ENCODE data around the gene TSPAN8. TPM values are rescaled to one million over a fixed set of nuclear protein-coding genes. Genes with fewer than 3 reads are reported as not detected.
"Not testable (repeated sequence)": the region's sequence is repeated elsewhere in the genome, so short reads cannot be mapped to it uniquely, and the experiment has no call there.

TSPAN8 gene
- polyA plus RNA-seq, 4 donors = 798 to 2,154 (median 1,071) TPM

DNA sequence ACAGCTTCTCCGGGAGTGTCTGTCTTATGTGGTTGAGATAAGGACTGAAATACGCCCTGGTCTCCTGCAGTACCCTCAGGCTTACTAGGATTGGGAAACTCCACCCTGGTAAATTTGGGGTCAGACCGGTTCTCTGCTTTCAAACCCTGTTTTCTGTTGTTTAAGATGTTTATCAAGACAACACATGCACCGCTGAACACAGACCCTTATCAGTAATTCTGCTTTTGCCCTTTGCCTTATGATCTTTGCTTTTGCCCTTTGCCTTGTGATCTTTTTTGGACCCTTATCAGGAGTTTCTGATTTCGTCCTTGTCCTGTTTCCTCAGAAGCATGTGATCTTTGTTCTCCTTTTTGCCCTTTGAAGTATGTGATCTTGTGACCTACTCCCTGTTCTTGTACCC lies 7.8 kb downstream of the TSPAN8 start:
- not testable (repeated sequence) for H3K4me3 ChIP-seq (ENCODE audit: low read depth in 1 of 3, low read length in 3 of 3); H3K4me1 ChIP-seq (ENCODE audit: control insufficient read depth in 3 of 3, insufficient read depth in 2 of 3, low read depth in 1 of 3, low read length in 2 of 3); H3K27me3 ChIP-seq (ENCODE audit: control insufficient read depth in 3 of 3, insufficient read depth in 3 of 3, low read length in 3 of 3); H3K36me3 ChIP-seq (ENCODE audit: control insufficient read depth in 3 of 3, insufficient read depth in 2 of 3, low read depth in 1 of 3, low read length in 3 of 3); FAIRE-seq
- peaks cover 0 to 15% of the 10 kb centered on the region in 2 donors for H3K9me3 ChIP-seq (ENCODE audit: control insufficient read depth in 2 of 2, insufficient read depth in 1 of 2, low read depth in 1 of 2, low read length in 1 of 2)
- 39 to 53% (median 48%) methylated on average over 5 of the region's 5 CpGs for WGBS, 3 donors
- H3K27ac ChIP-seq (ENCODE audit: low read depth in 1 of 3, low read length in 2 of 3) = peak overlapping the region in 1 of 3 donors; percentile 8
- DNase-seq = peak in 1 of 2 donors; percentile 74

DNA sequence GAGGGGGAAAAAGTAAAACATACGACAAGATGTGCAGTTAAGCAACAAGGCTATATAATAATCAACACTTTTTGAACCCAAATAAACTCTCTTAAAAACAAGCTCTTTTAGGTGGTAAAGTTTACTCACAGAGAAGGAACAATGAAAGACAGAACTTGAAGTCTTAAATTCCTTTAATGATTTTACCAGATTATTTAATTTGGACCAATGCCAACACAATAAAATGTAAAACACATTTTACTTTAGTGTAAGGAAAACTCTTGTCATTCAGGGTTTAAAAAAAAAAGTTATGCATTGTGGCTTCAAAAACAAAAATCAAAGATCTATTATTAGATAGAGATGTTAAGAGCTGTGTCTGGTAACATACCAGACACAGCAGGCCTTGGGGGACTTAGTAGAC lies 13.1 kb downstream of the TSPAN8 start:
- peaks cover 0 to 1% of the 10 kb centered on the region in 2 donors for H3K9me3 ChIP-seq (ENCODE audit: control insufficient read depth in 2 of 2, insufficient read depth in 1 of 2, low read depth in 1 of 2, low read length in 1 of 2)
- peaks cover 0 to 8% (median 6%) of the 10 kb centered on the region in 3 donors for H3K36me3 ChIP-seq (ENCODE audit: control insufficient read depth in 3 of 3, insufficient read depth in 2 of 3, low read depth in 1 of 3, low read length in 3 of 3)
- no peaks in the 10 kb centered on the region for H3K27me3 ChIP-seq (ENCODE audit: control insufficient read depth in 3 of 3, insufficient read depth in 3 of 3, low read length in 3 of 3)
- DNase-seq (no peak), FAIRE-seq (no peak)
- peaks cover 3 to 25% (median 4%) of the 10 kb centered on the region in 3 donors for H3K4me1 ChIP-seq (ENCODE audit: control insufficient read depth in 3 of 3, insufficient read depth in 2 of 3, low read depth in 1 of 3, low read length in 2 of 3)
- 24 to 42% (median 35%) methylated on average over 1 of the region's 1 CpG for WGBS, 3 donors
- no peak overlapping the region for H3K27ac ChIP-seq (ENCODE audit: low read depth in 1 of 3, low read length in 2 of 3)
- H3K4me3 ChIP-seq (ENCODE audit: low read depth in 1 of 3, low read length in 3 of 3) = no peak overlapping the region

DNA sequence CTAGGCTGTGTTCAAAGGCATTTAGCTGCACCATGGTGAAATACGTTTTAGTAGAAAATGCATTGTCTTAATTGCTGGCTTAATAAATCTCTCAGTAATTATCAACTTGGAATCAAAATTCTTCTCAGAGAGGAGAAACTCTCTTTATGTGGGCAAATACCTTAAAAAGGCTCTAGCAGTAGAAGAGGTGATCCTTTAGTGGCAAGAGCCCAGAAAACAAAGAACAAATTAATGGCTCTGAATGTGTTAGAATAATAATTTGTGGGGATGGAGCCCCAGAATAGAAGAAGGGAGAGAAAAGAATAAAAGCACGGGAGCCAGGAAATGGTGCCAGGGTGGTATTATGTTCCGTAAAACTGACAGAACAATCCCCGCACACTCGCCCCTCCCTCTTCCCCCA lies 14.8 kb downstream of the TSPAN8 start:
- no peak for DNase-seq
- Histone ChIP-seq H3K27ac (ENCODE audit: low read depth in 1 of 3, low read length in 2 of 3) (no peak overlapping the region), H3K36me3 (ENCODE audit: control insufficient read depth in 3 of 3, insufficient read depth in 2 of 3, low read depth in 1 of 3, low read length in 3 of 3) (peaks cover 0 to 8% (median 3%) of the 10 kb centered on the region in 3 donors), H3K9me3 (ENCODE audit: control insufficient read depth in 2 of 2, insufficient read depth in 1 of 2, low read depth in 1 of 2, low read length in 1 of 2) (no peaks in the 10 kb centered on the region), H3K27me3 (ENCODE audit: control insufficient read depth in 3 of 3, insufficient read depth in 3 of 3, low read length in 3 of 3) (no peaks in the 10 kb centered on the region), H3K4me3 (ENCODE audit: low read depth in 1 of 3, low read length in 3 of 3) (no peak overlapping the region), H3K4me1 (ENCODE audit: control insufficient read depth in 3 of 3, insufficient read depth in 2 of 3, low read depth in 1 of 3, low read length in 2 of 3) (peaks cover 3 to 34% (median 4%) of the 10 kb centered on the region in 3 donors)
- 66 to 75% (median 74%) methylated on average over 5 of the region's 5 CpGs for WGBS, 3 donors
- no peak for FAIRE-seq

DNA sequence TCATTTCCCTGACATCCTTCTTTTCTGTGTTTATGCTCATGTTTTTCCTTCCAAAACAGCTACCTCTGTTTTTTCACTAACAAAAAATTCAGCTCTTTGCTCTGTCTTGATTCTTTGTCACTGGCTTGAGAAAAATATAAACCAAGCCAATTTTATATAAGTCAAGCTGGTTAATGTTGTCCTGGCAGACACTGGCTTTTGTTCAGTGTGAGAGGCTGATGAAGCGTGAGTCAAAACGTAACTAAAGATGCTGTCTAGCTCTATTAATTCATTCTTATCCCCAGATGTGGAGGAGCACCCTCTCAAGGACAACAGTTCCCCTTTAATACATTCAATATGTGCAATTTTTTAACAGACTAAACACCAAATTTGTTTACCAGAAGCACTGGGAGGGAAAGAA lies 15.8 kb downstream of the TSPAN8 start:
- Histone ChIP-seq H3K4me1 (ENCODE audit: control insufficient read depth in 3 of 3, insufficient read depth in 2 of 3, low read depth in 1 of 3, low read length in 2 of 3) (peaks cover 3 to 35% (median 4%) of the 10 kb centered on the region in 3 donors), H3K4me3 (ENCODE audit: low read depth in 1 of 3, low read length in 3 of 3) (no peak overlapping the region), H3K27me3 (ENCODE audit: control insufficient read depth in 3 of 3, insufficient read depth in 3 of 3, low read length in 3 of 3) (no peaks in the 10 kb centered on the region), H3K27ac (ENCODE audit: low read depth in 1 of 3, low read length in 2 of 3) (peak overlapping the region in 2 of 3 donors; percentile 29 to 90), H3K9me3 (ENCODE audit: control insufficient read depth in 2 of 2, insufficient read depth in 1 of 2, low read depth in 1 of 2, low read length in 1 of 2) (no peaks in the 10 kb centered on the region), H3K36me3 (ENCODE audit: control insufficient read depth in 3 of 3, insufficient read depth in 2 of 3, low read depth in 1 of 3, low read length in 3 of 3) (peaks cover 2 to 12% (median 8%) of the 10 kb centered on the region in 3 donors)
- FAIRE-seq (no peak), DNase-seq (no peak)
- 64 to 76% (median 73%) methylated on average over 2 of the region's 2 CpGs for WGBS, 3 donors

DNA sequence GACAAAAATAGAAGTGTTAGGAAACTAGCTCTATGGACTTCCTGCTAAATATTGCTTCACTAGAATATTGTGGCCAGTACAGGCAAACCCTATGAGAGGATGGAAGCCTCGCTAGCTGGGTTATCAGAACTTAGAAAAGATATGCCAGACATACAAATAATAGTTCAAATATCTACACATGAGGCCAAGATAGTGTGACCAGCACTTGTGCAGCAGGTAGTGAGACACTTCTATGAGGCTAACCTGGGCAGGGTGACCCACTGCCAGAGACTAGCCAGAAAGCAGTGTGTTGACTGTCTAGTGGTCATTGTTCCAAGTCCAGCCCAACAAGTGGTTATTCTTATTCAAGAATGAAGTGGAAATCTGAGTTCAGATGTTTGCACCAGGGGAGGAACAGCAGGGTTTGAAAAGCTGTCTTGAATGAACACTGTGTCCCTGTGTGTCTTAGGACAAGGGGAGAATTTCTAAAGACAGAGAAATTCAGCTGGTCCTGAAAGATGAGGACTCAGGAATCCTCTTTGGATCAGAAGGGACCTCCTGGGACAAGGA lies 16.3 kb downstream of the TSPAN8 start:
- peak overlapping the region; percentile 29 to 90 (median 29) for H3K27ac ChIP-seq (ENCODE audit: low read depth in 1 of 3, low read length in 2 of 3)
- peaks cover 3 to 35% (median 4%) of the 10 kb centered on the region in 3 donors for H3K4me1 ChIP-seq (ENCODE audit: control insufficient read depth in 3 of 3, insufficient read depth in 2 of 3, low read depth in 1 of 3, low read length in 2 of 3)
- DNase-seq = peak in 1 of 2 donors; percentile 57
- no peaks in the 10 kb centered on the region for H3K27me3 ChIP-seq (ENCODE audit: control insufficient read depth in 3 of 3, insufficient read depth in 3 of 3, low read length in 3 of 3)
- WGBS, 3 donors = 29 to 59% (median 56%) methylated on average over 1 of the region's 1 CpG
- H3K36me3 ChIP-seq (ENCODE audit: control insufficient read depth in 3 of 3, insufficient read depth in 2 of 3, low read depth in 1 of 3, low read length in 3 of 3) = peaks cover 2 to 16% (median 11%) of the 10 kb centered on the region in 3 donors
- H3K4me3 ChIP-seq (ENCODE audit: low read depth in 1 of 3, low read length in 3 of 3) = no peak overlapping the region
- no peak for FAIRE-seq
- H3K9me3 ChIP-seq (ENCODE audit: control insufficient read depth in 2 of 2, insufficient read depth in 1 of 2, low read depth in 1 of 2, low read length in 1 of 2) = no peaks in the 10 kb centered on the region

DNA sequence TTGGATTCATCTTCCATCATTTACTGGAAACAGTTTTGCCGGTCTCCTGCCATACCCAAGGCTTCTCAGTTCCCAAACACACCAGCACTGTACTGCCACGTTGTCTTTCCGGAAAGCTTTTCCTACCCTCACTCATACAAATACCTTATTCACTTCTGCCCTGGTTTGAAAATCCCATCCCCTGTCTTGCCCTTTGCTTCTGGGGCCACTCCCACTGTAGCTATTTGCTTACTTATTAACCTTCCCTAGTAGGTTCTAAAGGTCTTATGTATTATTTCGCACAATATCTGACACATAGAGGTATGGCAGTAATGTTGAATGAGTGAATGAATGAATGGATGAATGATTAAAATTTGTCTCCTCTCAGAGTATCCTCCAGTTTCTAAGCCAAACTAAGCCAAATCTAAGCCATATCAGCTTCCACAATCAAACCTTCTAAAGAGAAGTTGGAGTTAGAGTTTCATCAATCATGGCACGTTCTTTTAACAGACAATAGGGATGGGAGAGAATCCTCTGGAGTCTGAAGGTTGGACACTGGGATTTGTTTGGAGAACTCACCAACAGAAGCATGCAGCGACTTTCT lies 18.6 kb downstream of the TSPAN8 start:
- DNase-seq = peak; percentile 90 to 97
- FAIRE-seq = peak; percentile 47
- H3K27ac ChIP-seq (ENCODE audit: low read depth in 1 of 3, low read length in 2 of 3) = peak overlapping the region; percentile 58 to 90 (median 84)

DNA sequence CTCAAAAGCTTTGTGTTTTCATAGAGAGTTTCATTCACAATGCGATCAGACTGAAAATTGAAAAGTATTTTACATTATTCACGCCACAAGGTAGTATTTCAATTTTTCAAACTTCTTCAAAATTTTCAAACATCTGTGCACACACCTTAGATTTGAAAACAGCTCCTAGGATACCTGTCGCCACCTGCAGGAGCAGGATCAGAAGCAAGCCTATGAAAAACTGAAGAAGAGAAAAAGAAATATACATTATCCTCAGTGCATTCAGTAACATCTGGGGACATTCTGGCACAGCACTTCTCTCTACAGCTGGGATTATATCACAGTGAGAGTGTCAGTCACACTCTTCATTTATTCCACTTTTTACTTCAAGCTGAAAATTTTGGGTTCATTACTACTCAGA lies 19.8 kb downstream of the TSPAN8 start:
- 81 to 92% (median 88%) methylated on average over 3 of the region's 3 CpGs for WGBS, 3 donors
- peaks cover 2 to 22% (median 13%) of the 10 kb centered on the region in 3 donors for H3K36me3 ChIP-seq (ENCODE audit: control insufficient read depth in 3 of 3, insufficient read depth in 2 of 3, low read depth in 1 of 3, low read length in 3 of 3)
- H3K4me1 ChIP-seq (ENCODE audit: control insufficient read depth in 3 of 3, insufficient read depth in 2 of 3, low read depth in 1 of 3, low read length in 2 of 3) = peaks cover 3 to 42% (median 3%) of the 10 kb centered on the region in 3 donors
- no peak overlapping the region for H3K4me3 ChIP-seq (ENCODE audit: low read depth in 1 of 3, low read length in 3 of 3)
- no peaks in the 10 kb centered on the region for H3K9me3 ChIP-seq (ENCODE audit: control insufficient read depth in 2 of 2, insufficient read depth in 1 of 2, low read depth in 1 of 2, low read length in 1 of 2)
- peak overlapping the region in 1 of 3 donors; percentile 90 for H3K27ac ChIP-seq (ENCODE audit: low read depth in 1 of 3, low read length in 2 of 3)
- FAIRE-seq (no peak), DNase-seq (no peak)
- H3K27me3 ChIP-seq (ENCODE audit: control insufficient read depth in 3 of 3, insufficient read depth in 3 of 3, low read length in 3 of 3) = no peaks in the 10 kb centered on the region

More for the DNA sequence above, 18.6 kb downstream of the TSPAN8 start:
- WGBS, 3 donors = 34 to 61% (median 45%) methylated on average over 6 of the region's 6 CpGs
- no peaks in the 10 kb centered on the region for H3K9me3 ChIP-seq (ENCODE audit: control insufficient read depth in 2 of 2, insufficient read depth in 1 of 2, low read depth in 1 of 2, low read length in 1 of 2)
- H3K27me3 ChIP-seq (ENCODE audit: control insufficient read depth in 3 of 3, insufficient read depth in 3 of 3, low read length in 3 of 3) = no peaks in the 10 kb centered on the region
- H3K4me1 ChIP-seq (ENCODE audit: control insufficient read depth in 3 of 3, insufficient read depth in 2 of 3, low read depth in 1 of 3, low read length in 2 of 3) = peaks cover 3 to 37% (median 6%) of the 10 kb centered on the region in 3 donors
- peaks cover 2 to 22% (median 13%) of the 10 kb centered on the region in 3 donors for H3K36me3 ChIP-seq (ENCODE audit: control insufficient read depth in 3 of 3, insufficient read depth in 2 of 3, low read depth in 1 of 3, low read length in 3 of 3)
- peak overlapping the region in 2 of 3 donors; percentile 27 to 30 for H3K4me3 ChIP-seq (ENCODE audit: low read depth in 1 of 3, low read length in 3 of 3)

DNA sequence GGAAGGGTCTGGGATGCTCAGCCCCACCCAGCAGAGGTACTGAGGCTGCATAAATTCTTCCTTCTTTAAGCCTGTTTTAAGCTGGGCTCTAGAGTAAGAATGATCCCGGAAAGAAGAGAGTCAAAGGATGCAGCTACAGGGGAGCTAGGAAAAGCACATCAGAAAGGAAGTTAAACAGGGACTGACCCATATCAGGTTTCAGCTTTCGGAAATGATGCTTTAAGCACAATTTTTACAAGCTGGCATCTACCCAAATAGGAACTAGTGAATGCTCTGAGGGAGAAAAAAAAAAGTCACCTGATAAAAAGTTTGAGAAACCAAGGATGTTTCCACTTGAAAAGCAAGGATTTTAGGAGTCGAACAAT lies 22.0 kb downstream of the TSPAN8 start:
- Histone ChIP-seq H3K27me3 (ENCODE audit: control insufficient read depth in 3 of 3, insufficient read depth in 3 of 3, low read length in 3 of 3) (no peaks in the 10 kb centered on the region), H3K4me1 (ENCODE audit: control insufficient read depth in 3 of 3, insufficient read depth in 2 of 3, low read depth in 1 of 3, low read length in 2 of 3) (peaks cover 0 to 24% (median 3%) of the 10 kb centered on the region in 3 donors), H3K36me3 (ENCODE audit: control insufficient read depth in 3 of 3, insufficient read depth in 2 of 3, low read depth in 1 of 3, low read length in 3 of 3) (peaks cover 2 to 23% (median 14%) of the 10 kb centered on the region in 3 donors), H3K4me3 (ENCODE audit: low read depth in 1 of 3, low read length in 3 of 3) (no peak overlapping the region), H3K9me3 (ENCODE audit: control insufficient read depth in 2 of 2, insufficient read depth in 1 of 2, low read depth in 1 of 2, low read length in 1 of 2) (no peaks in the 10 kb centered on the region), H3K27ac (ENCODE audit: low read depth in 1 of 3, low read length in 2 of 3) (peak overlapping the region in 1 of 3 donors; percentile 17)
- no peak for DNase-seq
- no peak for FAIRE-seq
- WGBS, 3 donors = 51 to 74% (median 68%) methylated on average over 3 of the region's 3 CpGs

Measured in small intestine (tissue), 7 donors.